Ascending aorta (tissue), 2 donors: ENCODE measurements around the gene TSPAN10. TPM values are rescaled to one million over a fixed set of nuclear protein-coding genes. Genes with fewer than 3 reads are reported as not detected.
"Not testable (repeated sequence)": the region's sequence is repeated elsewhere in the genome, so short reads cannot be mapped to it uniquely, and the experiment has no call there.

Experiments used
- DNase-seq, 2 donors: peaks; one replicate each; pipeline ENCODE4 v3.0.0-alpha.2; 2019; ENCODE audit warnings: low spot score in 2 of 2
- H3K27ac ChIP-seq, 2 donors: fragments of 200-600 bp; sonication (generic); one replicate each; pipeline ENCODE4 v1.5.1; 2016 to 2017; ENCODE audit warnings: mild to moderate bottlenecking in 1 of 2
- H3K27me3 ChIP-seq: fragments of 200-600 bp; sonication (generic); one replicate; pipeline ENCODE4 v1.5.1; 2017
- H3K36me3 ChIP-seq, 2 donors: fragments of 200-600 bp; sonication (generic); one replicate each; pipeline ENCODE4 v1.5.1; 2016
- H3K4me1 ChIP-seq, 2 donors: fragments of 200-600 bp; sonication (generic); one replicate each; pipeline ENCODE4 v1.5.1; 2016 to 2017; ENCODE audit warnings: mild to moderate bottlenecking in 1 of 2
- H3K4me3 ChIP-seq, 2 donors: fragments of 200-600 bp; sonication (generic); one replicate each; pipeline ENCODE4 v1.5.1; 2016 to 2017; ENCODE audit warnings: mild to moderate bottlenecking in 1 of 2
- H3K9me3 ChIP-seq, 2 donors: fragments of 200-600 bp; sonication (generic); one replicate each; pipeline ENCODE4 v1.5.1; 2016
- intact Hi-C: fragments of 100-400 bp; cut with DNase I; formaldehyde crosslinking; loops from one replicate; pipeline ENCODE4 v1.15.1; 2023
- total RNA-seq: library from RNA; depleted of rRNA; stranded (reverse); fragments of >200 nt; gene quantifications from one replicate; pipeline ENCODE4 v1.1.0, GENCODE V29; 2016
- TF ChIP-seq, protein P1 (sequence below), 3 experiments: fragments of 200-600 bp in 2 of 3; fragments of 450-650 bp in 1 of 3; sonication (generic) in 2 of 3; IDR thresholded peaks; one replicate each; pipeline ENCODE4 v1.5.1; 2016 to 2019; ENCODE audit warnings: antibody characterized with exemption in 3 of 3, mild to moderate bottlenecking in 1 of 3, moderate library complexity in 1 of 3

Gene TSPAN10
- total RNA-seq, 1 donor from 2014 or later, result not detected

DNA sequence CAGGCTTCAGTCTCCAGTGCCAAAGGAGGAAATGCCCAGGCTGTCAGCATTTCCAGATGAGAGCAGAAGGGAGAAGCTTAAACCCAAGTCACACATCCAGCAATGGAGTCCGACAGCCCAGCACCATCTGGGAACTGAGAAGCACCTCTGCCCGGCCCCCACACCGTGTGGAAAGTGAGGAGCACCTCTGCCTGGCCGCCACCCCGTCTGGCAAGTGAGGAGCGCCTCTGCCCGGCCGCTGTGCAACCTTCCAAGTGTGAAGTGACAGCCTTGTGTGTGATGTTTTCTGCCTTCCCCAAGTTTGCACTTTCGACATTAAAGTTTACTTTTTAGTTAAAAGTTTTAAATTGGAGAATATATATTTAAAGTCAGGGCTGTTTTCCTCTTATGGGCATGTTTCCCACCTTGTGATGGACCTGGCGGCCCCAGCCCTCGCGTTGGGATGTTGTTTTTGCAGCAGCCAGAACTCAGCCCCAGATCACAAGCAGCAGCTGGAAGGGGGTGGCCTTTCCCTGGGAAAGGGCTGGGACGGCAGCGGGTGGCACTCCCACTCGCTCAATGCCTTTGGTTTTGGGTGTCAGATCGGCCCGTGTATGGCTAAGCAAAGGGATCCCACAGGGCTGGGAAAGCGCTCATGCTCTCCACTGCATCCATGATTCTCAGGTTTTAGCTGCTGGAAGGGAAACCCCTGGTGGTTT, 36.7 kb downstream of the TSPAN10 start:
- no peak for DNase-seq
- Histone ChIP-seq H3K27me3 (no peaks in the 10 kb centered on the region), H3K4me3 (no peak overlapping the region), H3K27ac (no peak overlapping the region), H3K4me1 (no peaks in the 10 kb centered on the region), H3K9me3 (no peaks in the 10 kb centered on the region), H3K36me3 (peaks cover 33 to 44% of the 10 kb centered on the region in 2 donors)
- TF ChIP-seq, protein P1, sequence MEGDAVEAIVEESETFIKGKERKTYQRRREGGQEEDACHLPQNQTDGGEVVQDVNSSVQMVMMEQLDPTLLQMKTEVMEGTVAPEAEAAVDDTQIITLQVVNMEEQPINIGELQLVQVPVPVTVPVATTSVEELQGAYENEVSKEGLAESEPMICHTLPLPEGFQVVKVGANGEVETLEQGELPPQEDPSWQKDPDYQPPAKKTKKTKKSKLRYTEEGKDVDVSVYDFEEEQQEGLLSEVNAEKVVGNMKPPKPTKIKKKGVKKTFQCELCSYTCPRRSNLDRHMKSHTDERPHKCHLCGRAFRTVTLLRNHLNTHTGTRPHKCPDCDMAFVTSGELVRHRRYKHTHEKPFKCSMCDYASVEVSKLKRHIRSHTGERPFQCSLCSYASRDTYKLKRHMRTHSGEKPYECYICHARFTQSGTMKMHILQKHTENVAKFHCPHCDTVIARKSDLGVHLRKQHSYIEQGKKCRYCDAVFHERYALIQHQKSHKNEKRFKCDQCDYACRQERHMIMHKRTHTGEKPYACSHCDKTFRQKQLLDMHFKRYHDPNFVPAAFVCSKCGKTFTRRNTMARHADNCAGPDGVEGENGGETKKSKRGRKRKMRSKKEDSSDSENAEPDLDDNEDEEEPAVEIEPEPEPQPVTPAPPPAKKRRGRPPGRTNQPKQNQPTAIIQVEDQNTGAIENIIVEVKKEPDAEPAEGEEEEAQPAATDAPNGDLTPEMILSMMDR (IDR thresholded peaks at IDR 0.05), result no peak
- intact Hi-C loops, result no loop called here

DNA sequence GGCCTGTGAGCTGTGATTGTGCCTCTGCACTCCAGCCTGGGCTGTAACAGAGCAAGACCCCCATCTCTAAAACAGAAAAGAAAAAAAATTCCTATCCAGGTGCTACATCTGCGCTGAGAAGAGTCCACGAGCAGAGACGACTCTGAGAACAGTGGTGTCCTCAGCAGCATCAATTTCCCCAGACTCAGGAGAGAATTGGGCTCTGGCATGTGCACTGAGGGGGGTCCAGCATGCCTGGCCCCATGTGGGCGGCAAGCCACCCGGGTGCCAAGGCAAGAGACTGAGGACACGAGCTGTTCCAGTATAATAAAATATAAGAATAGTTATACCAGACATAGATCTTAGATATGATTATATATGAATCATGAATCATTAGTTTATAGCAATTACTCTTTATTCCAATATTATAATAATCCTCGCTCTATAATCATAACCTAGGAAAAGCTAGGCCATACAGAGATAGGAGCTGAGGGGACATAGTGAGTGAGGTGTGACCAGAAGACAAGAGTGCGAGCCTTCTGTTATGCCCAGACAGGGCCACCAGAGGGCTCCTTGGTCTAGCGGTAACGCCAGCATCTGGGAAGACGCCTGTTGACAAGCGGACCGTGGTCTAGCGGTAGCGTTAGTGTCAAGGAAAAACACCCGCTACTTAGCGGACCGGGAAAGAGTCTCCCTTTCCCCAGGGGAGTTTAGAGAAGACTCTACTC, 38.7 kb downstream of the TSPAN10 start:
- peaks cover 21 to 28% of the 10 kb centered on the region in 2 donors for H3K36me3 ChIP-seq
- H3K4me3 ChIP-seq, result not testable (repeated sequence)

DNA sequence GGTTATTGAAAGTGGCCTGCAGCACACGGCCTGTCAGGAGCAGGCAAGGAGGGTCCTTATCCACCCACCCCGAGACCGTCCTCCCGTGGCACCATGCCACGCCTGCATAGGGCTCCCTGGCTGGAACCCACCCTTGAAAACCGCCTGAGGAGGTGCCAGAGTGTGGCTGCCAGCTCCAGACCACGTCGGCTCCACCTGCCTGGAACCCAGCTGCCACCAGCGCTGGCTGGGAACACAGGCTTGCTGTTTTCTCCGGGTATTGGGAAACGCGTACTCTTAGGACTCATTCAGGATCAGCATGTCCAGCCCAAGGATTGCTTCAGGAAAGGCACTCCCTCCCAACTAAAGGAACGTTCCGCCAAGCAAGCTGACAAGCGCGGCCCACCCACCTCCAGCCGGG, 39.9 kb downstream of the TSPAN10 start:
- Histone ChIP-seq H3K4me3 (no peak overlapping the region), H3K27ac (no peak overlapping the region), H3K4me1 (no peaks in the 10 kb centered on the region), H3K36me3 (peaks cover 12 to 17% of the 10 kb centered on the region in 2 donors), H3K9me3 (no peaks in the 10 kb centered on the region), H3K27me3 (no peaks in the 10 kb centered on the region)
- intact Hi-C loops, result no loop called here
- TF ChIP-seq, protein P1 (IDR thresholded peaks at IDR 0.05), result no peak
- no peak for DNase-seq

More for the DNA sequence above, 38.7 kb downstream of the TSPAN10 start:
- H3K4me1 ChIP-seq, H3K27me3 ChIP-seq, DNase-seq, H3K27ac ChIP-seq, intact Hi-C loops, H3K9me3 ChIP-seq: not testable (repeated sequence)
- TF ChIP-seq, protein P1 (IDR thresholded peaks at IDR 0.05), result peak; percentile 47 to 56 (median 48)

DNA sequence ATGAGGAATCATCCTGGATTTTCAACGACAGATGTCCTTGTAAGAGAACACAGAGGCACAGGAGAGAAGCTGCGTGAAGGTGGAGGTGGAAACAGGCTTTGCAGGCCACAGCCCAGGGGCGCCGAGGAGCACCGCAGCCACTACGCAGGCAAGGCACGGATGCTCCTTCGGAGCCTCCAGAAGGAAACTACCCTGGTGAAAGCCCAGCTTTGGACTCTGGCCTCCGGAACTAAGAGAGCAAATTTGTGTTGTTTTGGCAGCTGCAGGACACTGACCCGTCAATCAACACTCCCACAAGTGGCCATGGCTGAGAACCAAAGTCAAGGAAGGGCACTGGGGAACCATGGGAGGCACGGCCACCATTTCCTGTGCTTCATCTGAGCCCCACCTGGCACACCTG, 43.2 kb downstream of the TSPAN10 start:
- Histone ChIP-seq H3K27ac (no peak overlapping the region), H3K36me3 (no peaks in the 10 kb centered on the region), H3K27me3 (no peaks in the 10 kb centered on the region), H3K4me3 (no peak overlapping the region), H3K4me1 (peaks cover 8 to 14% of the 10 kb centered on the region in 2 donors), H3K9me3 (no peaks in the 10 kb centered on the region)
- DNase-seq, result no peak
- intact Hi-C loops, result no loop called here
- TF ChIP-seq, protein P1 (IDR thresholded peaks at IDR 0.05), result no peak

DNA sequence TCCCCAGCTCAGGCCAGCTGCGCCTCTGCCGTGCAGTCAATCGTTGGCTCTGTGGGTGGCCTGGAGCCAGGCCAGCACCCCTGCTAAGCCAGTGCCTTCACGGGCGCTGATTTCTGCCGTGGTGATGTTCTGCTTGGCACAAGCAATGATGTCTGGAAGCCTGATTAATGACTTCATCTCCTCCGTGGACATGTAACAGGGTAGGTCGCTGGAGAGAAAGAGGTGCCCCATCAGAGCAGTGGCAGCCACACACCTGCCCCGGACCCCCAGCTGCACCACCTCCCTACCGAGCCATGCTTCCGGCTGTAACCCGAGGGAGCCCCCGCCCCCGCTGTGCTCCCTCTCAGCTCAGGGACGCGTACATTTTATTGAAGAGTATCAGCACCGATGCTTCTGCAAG, 44.7 kb downstream of the TSPAN10 start:
- intact Hi-C loops, result no loop called here

More for the DNA sequence above, 44.7 kb downstream of the TSPAN10 start:
- no peaks in the 10 kb centered on the region for H3K27me3 ChIP-seq
- no peaks in the 10 kb centered on the region for H3K9me3 ChIP-seq
- peaks cover 14 to 20% of the 10 kb centered on the region in 2 donors for H3K4me1 ChIP-seq
- TF ChIP-seq, protein P1 (IDR thresholded peaks at IDR 0.05), result no peak
- no peak overlapping the region for H3K27ac ChIP-seq
- no peak for DNase-seq
- no peak overlapping the region for H3K4me3 ChIP-seq
- peaks cover 7 to 10% of the 10 kb centered on the region in 2 donors for H3K36me3 ChIP-seq
